AG08396 (cell line): Measurements from ENCODE around the gene ANGPT4.
A peak's percentile ranks its signal among the peaks of the same experiment; 100 is the strongest.
"Not testable (repeated sequence)": the region's sequence is repeated elsewhere in the genome, so short reads cannot be mapped to it uniquely, and the experiment has no call there.

Experiments
- DNase-seq: peaks from one replicate; pipeline ENCODE4 v3.0.0; 2012; ENCODE audit warnings: low spot score, mixed read lengths

Gene ANGPT4

GRCh38 chr20:844473-845225 lies 71.5 kb downstream of the ANGPT4 start:
- peak; percentile 97 for DNase-seq

DNA sequence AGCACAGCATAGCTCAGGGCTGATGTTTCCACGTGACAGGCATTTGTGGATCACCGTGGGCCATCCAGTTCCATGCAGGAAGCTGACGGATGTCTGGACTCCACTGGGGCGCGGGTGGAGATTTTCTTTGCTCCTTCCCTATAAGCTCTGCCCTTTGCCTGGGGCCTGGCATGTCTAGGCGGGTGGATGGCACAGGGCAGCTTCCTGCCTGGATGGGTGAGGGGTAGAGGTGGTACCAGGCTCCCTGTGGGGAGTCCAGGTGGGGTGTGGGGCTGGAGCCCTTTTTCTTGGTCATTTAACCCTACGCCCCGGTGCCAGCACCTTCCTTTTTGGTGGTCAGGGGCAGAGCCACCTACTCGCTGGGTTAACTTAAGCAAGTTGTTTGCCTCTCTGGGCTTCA lies 72.2 kb downstream of the ANGPT4 start:
- no peak for DNase-seq

GRCh38 chr20:842547-842940 lies 73.6 kb downstream of the ANGPT4 start:
- DNase-seq: no peak

DNA sequence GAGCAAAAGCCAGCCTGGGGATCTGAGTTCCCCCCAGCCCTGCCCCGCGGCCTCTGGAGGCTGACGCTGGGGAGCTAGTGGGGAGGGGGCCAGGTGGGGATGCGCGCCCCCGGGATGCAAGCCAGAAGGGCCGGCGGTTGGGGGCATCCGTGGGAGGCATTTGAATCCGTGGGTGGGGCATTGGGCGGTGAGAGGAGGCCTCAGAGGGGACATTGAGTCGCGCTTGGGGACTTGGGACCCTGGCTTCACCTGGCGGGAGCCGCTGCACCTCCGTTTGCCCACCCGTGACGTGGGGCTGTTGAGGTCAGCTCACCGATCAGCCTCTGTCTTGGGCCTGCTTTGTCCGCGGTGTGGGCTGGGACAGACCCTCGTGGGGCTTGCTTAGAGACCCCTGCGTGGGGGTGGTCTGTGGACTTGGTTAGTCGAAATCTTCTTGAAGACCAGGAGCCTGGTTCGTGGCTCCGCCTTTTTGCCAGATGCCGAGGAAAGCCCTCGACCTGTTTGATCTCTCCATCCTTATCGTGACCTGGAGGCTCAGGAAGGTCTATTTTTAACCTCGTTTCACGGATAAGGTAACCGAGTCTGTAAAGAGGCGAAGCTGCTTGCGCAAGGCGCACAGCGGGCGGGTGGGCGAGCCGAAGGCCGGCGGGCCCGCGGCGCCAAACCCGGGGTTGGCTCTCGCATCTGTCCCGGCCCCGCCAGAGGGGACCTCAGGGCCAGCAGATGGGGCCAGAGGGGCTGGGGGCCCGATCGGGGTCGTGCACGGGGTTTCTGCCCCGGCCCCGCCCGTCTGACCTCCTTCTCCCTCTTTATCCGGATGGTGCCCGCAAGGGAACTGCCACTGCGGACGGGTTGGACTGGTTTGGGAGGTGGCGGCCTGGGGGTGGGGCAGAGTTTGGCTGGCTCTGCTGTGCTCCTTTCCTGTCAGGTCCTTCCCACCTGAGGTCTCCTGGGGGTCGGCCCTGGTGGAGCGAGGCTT lies 74.3 kb downstream of the ANGPT4 start:
- no peak for DNase-seq

GRCh38 chr20:840858-841567 lies 75.1 kb downstream of the ANGPT4 start:
- no peak for DNase-seq

DNA sequence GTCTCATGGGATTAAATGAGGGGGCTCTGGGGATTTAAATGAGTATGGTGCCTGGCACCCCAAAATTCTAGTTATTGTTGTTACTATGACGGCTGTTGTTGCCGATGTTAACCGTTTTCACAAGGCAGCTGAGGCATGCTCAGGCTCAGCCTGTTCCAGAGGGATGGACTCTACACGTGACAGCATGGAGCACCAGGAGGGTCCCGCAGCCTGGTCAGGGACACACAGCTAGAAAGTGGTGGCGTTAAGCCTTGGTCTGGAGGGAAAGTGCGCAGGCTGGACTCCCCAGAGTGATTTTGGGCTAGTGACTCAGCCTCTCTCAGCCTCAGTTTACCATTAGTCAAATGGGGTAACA lies 75.7 kb downstream of the ANGPT4 start:
- no peak for DNase-seq

DNA sequence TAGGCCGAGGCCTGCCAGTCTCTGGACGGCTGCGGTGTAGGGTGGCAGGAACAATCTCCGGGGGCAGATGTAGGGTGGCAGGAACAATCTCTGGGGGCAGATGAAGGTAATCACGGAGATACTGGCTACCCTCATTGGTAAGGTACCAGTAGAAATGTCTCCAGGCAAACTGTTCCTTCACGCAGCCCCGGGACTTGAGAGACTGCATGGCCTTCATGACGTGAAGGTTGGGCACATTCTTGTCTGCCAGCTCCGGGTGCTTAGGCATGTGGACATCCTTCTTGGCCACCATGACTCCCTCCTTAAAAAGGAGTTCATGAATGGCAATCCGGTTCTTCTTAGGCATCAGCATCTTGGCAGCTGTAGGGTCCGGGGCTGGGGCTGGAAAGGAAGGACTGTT lies 76.5 kb downstream of the ANGPT4 start:
- no peak for DNase-seq

- DNase-seq: no peak
These were observed 77.1 kb downstream of the ANGPT4 start for GRCh38 chr20:839015-839414.

DNA sequence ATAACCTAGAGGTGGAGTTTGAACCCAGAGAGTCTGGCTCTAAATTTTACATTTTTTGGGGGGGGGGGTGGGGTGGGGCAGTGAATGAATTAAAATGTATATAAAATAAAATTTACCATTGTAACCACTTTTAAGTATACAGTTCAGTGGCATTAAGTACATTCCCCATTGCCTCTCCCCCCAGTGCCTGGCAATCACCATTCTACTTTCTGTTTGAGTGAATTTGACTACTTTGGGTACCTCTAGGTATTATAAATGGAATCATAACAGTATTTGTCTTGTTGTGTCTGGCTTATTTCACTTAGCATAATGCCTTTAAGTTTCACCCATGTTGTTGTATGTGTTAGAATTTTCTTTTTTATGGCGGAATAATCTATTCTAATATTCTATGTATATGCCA lies 79.9 kb downstream of the ANGPT4 start:
- DNase-seq: no peak

DNA sequence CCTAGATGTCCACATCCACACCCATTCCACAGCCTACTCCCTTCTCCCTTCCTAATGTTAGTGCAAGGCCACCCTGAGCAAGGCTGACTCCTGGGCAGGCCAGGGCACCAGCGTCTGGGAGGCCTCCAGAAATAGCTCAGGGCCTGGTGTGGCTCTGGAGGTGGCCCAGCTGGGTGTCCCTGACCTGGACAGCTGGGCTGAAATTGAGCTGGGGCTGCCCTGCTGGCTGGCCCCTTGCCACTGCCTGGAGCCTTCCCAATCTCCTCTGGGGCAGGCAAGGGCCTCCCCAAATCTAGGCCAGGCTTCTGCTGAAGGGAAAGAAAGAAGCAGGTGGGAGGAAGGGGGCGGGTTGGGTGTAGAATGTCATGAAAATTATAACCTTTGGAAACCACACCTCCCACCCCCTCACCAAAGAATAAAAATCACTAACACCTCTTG lies 80.5 kb downstream of the ANGPT4 start:
- no peak for DNase-seq

GRCh38 chr20:834151-834746 lies 81.9 kb downstream of the ANGPT4 start:
- no peak for DNase-seq

DNA sequence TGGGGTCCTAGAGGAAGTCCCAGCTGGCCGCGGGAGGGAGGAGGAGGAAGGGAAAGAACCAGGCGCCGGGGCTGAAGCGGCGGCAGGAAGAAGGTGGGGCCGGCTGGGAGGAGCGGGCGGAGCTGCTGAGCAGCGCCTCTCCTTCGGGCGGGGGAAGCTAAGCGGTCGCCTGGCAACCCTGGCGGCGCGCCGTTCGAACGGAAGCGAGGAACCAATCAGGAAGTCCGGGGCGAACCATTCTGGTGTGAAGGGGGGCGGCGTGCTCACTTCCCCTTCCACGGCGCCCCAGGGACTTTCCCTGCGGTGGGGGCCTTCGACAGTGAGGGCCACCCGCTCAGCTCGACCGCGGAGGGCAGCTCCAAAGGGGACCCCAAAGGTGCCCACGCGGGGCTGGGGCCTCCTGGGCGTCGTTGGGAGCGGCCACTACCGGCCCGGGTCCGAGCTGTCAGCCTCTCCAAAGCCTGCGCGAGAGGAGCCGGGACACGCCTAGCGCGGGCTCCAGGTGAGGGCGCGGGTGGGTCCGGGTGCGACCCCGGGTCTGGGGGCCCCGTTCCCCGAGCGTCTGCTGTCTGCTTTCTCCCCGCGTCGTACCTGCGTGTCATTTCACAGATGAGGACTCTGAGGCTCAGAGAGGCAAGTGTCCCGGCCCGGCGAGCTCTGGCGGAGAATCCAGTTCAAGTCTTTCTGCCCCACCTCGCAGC lies 82.5 kb downstream of the ANGPT4 start, which contains the start of gene FAM110A:
Gene FAM110A (plus strand): TSS at position 266 of the 701 bp plus-strand sequence. CDS start 11,090 bp downstream, outside the sequence.
- peak; percentile 97 for DNase-seq

- DNase-seq: no peak
These were observed 83.0 kb downstream of the ANGPT4 start for GRCh38 chr20:833121-833449.

GRCh38 chr20:831956-832355 lies 84.2 kb downstream of the ANGPT4 start:
- DNase-seq: no peak

DNA sequence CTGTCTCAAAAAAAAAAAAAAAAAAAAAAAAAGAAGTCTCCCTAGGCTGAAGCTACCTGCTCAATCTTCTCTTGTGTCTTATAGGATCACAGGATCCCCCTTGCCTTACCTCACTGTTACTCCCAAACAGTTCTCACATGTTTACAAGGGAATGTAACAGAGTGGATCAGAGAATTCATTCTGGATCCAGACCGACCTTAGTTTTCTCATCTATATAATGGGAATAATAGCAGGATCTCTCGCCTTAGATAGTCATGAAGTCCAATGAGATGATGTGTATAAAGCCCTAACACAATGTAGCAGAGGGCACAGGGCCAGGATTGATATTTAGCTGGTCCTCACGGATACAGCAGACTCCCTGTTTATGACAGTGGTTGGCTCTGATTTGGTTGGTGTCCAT lies 84.9 kb downstream of the ANGPT4 start:
- no peak for DNase-seq

DNA sequence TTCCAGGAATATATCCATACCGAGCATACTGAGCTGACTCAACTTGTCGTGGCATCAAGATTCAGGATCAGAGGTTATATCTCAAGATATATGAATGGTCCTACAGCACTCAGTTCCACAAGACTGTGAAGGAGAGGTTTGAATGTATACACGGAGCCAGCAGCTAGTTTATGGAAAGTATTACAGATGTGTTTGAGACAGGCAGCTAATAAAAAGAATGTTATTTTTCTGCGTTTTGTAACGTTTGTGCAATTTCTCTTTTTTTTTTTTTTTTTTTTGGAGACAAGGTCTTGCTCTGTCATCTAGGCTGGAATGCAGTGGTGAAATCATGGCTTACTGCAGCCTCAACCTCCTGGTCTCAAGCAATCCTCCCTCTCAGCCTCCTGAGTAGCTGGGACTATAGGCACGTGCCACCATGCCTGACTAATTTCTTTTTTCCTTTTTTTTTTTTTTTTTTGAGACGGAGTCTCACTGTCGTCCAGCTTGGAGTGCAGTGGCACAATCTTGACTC lies 86.1 kb downstream of the ANGPT4 start:
- no peak for DNase-seq

- DNase-seq: no peak
These were observed 86.6 kb downstream of the ANGPT4 start for GRCh38 chr20:829551-829950.

- DNase-seq: no peak
These were observed 87.1 kb downstream of the ANGPT4 start for GRCh38 chr20:828987-829386.

DNA sequence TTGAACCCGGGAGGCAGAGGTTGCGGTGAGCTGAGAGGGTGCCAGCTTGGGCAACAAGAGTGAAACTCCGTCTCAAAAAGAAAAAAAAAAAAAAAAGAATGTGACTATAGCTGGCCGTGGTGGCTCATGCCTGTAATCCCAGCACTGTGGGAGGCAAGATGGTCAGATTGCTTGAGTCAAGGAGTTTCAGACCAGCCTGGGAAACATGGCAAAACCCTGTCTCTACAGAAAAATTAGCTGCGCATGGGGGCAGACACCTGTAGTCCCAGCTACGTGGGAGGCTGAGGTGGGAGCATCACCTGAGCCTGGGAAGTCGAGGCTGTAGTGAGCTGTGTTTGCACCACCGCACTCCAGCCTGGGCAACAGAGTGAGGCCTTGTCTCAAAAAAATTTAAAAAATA lies 88.2 kb downstream of the ANGPT4 start:
- not testable (repeated sequence) for DNase-seq

GRCh38 chr20:826695-827323 lies 89.3 kb downstream of the ANGPT4 start:
- DNase-seq: no peak
